Stimulated activated CD8-positive, alpha-beta memory T cell treated with anti-CD3 and anti-CD28 coated beads, Interleukin-12 subunit alpha, Interleukin-12 subunit beta, amount 100 ng/mL, for 4 hours (primary cell): ENCODE measurements around the gene TNRC6C.
"Not testable (repeated sequence)": the region's sequence is repeated elsewhere in the genome, so short reads cannot be mapped to it uniquely, and the experiment has no call there.

Experiments used
- DNase-seq: peaks from one replicate; pipeline ENCODE4 v3.0.0-alpha.2; 2020; ENCODE audit warnings: low read depth

Gene TNRC6C

GRCh38 chr17:77962348-77962747, 3.8 kb downstream of the TNRC6C start:
- no peak for DNase-seq

GRCh38 chr17:77963441-77963840, 4.9 kb downstream of the TNRC6C start:
- no peak for DNase-seq

- DNase-seq = no peak
Observed at GRCh38 chr17:77965352-77965751, 6.8 kb downstream of the TNRC6C start.

GRCh38 chr17:77966476-77966875, 8.0 kb downstream of the TNRC6C start:
- no peak for DNase-seq

GRCh38 chr17:77968788-77969187, 10.3 kb downstream of the TNRC6C start:
- DNase-seq = no peak

GRCh38 chr17:77972271-77972670, 13.8 kb downstream of the TNRC6C start:
- DNase-seq = not testable (repeated sequence)

GRCh38 chr17:77973953-77974352, 15.4 kb downstream of the TNRC6C start:
- DNase-seq = no peak

- DNase-seq = no peak
Observed at GRCh38 chr17:77974396-77974795, 15.9 kb downstream of the TNRC6C start.

GRCh38 chr17:77982430-77982829, 23.9 kb downstream of the TNRC6C start:
- DNase-seq = not testable (repeated sequence)

GRCh38 chr17:77990301-77990700, 31.8 kb downstream of the TNRC6C start:
- DNase-seq = no peak

- not testable (repeated sequence) for DNase-seq
Observed at GRCh38 chr17:77993735-77994134, 35.2 kb downstream of the TNRC6C start.

- DNase-seq = no peak
Observed at GRCh38 chr17:77995146-77995852, 36.8 kb downstream of the TNRC6C start.

- DNase-seq = no peak
Observed at GRCh38 chr17:77996256-77996655, 37.8 kb downstream of the TNRC6C start.

GRCh38 chr17:77999413-78000173, 41.1 kb downstream of the TNRC6C start:
- DNase-seq = no peak

GRCh38 chr17:78000341-78000740, 41.8 kb downstream of the TNRC6C start:
- DNase-seq = no peak

GRCh38 chr17:78001182-78001581, 42.7 kb downstream of the TNRC6C start:
- DNase-seq = no peak

- DNase-seq = no peak
Observed at GRCh38 chr17:78001612-78002011, 43.1 kb downstream of the TNRC6C start.

- no peak for DNase-seq
Observed at GRCh38 chr17:78002166-78002565, 43.7 kb downstream of the TNRC6C start.

- no peak for DNase-seq
Observed at GRCh38 chr17:78005452-78006171, 47.1 kb downstream of the TNRC6C start.

- DNase-seq = no peak
Observed at GRCh38 chr17:78006338-78006737, 47.8 kb downstream of the TNRC6C start.

- DNase-seq = no peak
Observed at GRCh38 chr17:78007647-78008046, 49.1 kb downstream of the TNRC6C start.

- DNase-seq = no peak
Observed at GRCh38 chr17:78010759-78011158, 52.3 kb downstream of the TNRC6C start.

GRCh38 chr17:78012428-78012827, 53.9 kb downstream of the TNRC6C start:
- no peak for DNase-seq
